ENCODE data around the gene HCFC1. TPM values are rescaled to one million over a fixed set of nuclear protein-coding genes. Genes with fewer than 3 reads are reported as not detected.

Gene HCFC1
- total RNA-seq, 1 experiment from 2014 or later, result 16.1 TPM

GRCh38 chrX:153963546-153963945, 8.1 kb downstream of the HCFC1 start:
- in situ Hi-C loops (cut with HindIII; ENCODE audit: low sequenced_read_pairs), result no loop called here
- DNase-seq (ENCODE audit: low spot score), result no peak

GRCh38 chrX:153961292-153961691, 10.3 kb downstream of the HCFC1 start:
- no peak for DNase-seq (ENCODE audit: low spot score)
- in situ Hi-C loops (cut with HindIII; ENCODE audit: low sequenced_read_pairs), result no loop called here

GRCh38 chrX:153960786-153961185, 10.8 kb downstream of the HCFC1 start:
- DNase-seq (ENCODE audit: low spot score), result no peak
- in situ Hi-C loops (cut with HindIII; ENCODE audit: low sequenced_read_pairs), result no loop called here

GRCh38 chrX:153960077-153960476, 11.5 kb downstream of the HCFC1 start:
- in situ Hi-C loops (cut with HindIII; ENCODE audit: low sequenced_read_pairs), result no loop called here
- DNase-seq (ENCODE audit: low spot score), result no peak

- DNase-seq (ENCODE audit: low spot score), result no peak
- in situ Hi-C loops (cut with HindIII; ENCODE audit: low sequenced_read_pairs), result no loop called here
Measured at GRCh38 chrX:153959649-153960048, 12.0 kb downstream of the HCFC1 start.

- in situ Hi-C loops (cut with HindIII; ENCODE audit: low sequenced_read_pairs), result no loop called here
- no peak for DNase-seq (ENCODE audit: low spot score)
Measured at GRCh38 chrX:153958605-153959004, 13.0 kb downstream of the HCFC1 start.

- DNase-seq (ENCODE audit: low spot score), result no peak
- in situ Hi-C loops (cut with HindIII; ENCODE audit: low sequenced_read_pairs), result no loop called here
Measured at GRCh38 chrX:153957224-153957623, 14.4 kb downstream of the HCFC1 start.

GRCh38 chrX:153956044-153956907, 15.3 kb downstream of the HCFC1 start:
- in situ Hi-C loops (cut with HindIII; ENCODE audit: low sequenced_read_pairs), result no loop called here
- DNase-seq (ENCODE audit: low spot score), result no peak

GRCh38 chrX:153955228-153955732, 16.3 kb downstream of the HCFC1 start:
- in situ Hi-C loops (cut with HindIII; ENCODE audit: low sequenced_read_pairs), result no loop called here
- DNase-seq (ENCODE audit: low spot score), result no peak

GRCh38 chrX:153954558-153955227, 16.9 kb downstream of the HCFC1 start:
- DNase-seq (ENCODE audit: low spot score), result no peak
- in situ Hi-C loops (cut with HindIII; ENCODE audit: low sequenced_read_pairs), result no loop called here

- in situ Hi-C loops (cut with HindIII; ENCODE audit: low sequenced_read_pairs), result no loop called here
- no peak for DNase-seq (ENCODE audit: low spot score)
Measured at GRCh38 chrX:153953892-153954557, 17.6 kb downstream of the HCFC1 start.

- in situ Hi-C loops (cut with HindIII; ENCODE audit: low sequenced_read_pairs), result no loop called here
- peak; percentile 69 for DNase-seq (ENCODE audit: low spot score)
Measured at GRCh38 chrX:153953342-153953830, 18.2 kb downstream of the HCFC1 start.

GRCh38 chrX:153952373-153953026, 19.1 kb downstream of the HCFC1 start:
- no peak for DNase-seq (ENCODE audit: low spot score)
- in situ Hi-C loops (cut with HindIII; ENCODE audit: low sequenced_read_pairs), result no loop called here

- DNase-seq (ENCODE audit: low spot score), result no peak
- in situ Hi-C loops (cut with HindIII; ENCODE audit: low sequenced_read_pairs), result no loop called here
Measured at GRCh38 chrX:153951683-153952372, 19.8 kb downstream of the HCFC1 start.

GRCh38 chrX:153950127-153950526, 21.5 kb downstream of the HCFC1 start:
- in situ Hi-C loops (cut with HindIII; ENCODE audit: low sequenced_read_pairs), result no loop called here
- no peak for DNase-seq (ENCODE audit: low spot score)

- DNase-seq (ENCODE audit: low spot score), result no peak
- in situ Hi-C loops (cut with HindIII; ENCODE audit: low sequenced_read_pairs), result no loop called here
Measured at GRCh38 chrX:153948847-153949805, 22.5 kb downstream of the HCFC1 start.

- in situ Hi-C loops (cut with HindIII; ENCODE audit: low sequenced_read_pairs), result no loop called here
- no peak for DNase-seq (ENCODE audit: low spot score)
Measured at GRCh38 chrX:153948002-153948466, 23.6 kb downstream of the HCFC1 start.
